ENCODE results near the gene CLK3.
"Not testable (repeated sequence)": the region's sequence is repeated elsewhere in the genome, so short reads cannot be mapped to it uniquely, and the experiment has no call there.

Gene CLK3

GRCh38 chr15:74615508-74616365, at the start of gene CLK3:
CLK3 (plus strand) TSS chr15:74615836; CDS start chr15:74619197, 3,361 bp downstream.
- DNase-seq, result peak; percentile 81

GRCh38 chr15:74568594-74568993, 47.0 kb upstream of the CLK3 start:
- no peak for DNase-seq

GRCh38 chr15:74569731-74570070, 45.9 kb upstream of the CLK3 start:
- DNase-seq, result no peak

DNA sequence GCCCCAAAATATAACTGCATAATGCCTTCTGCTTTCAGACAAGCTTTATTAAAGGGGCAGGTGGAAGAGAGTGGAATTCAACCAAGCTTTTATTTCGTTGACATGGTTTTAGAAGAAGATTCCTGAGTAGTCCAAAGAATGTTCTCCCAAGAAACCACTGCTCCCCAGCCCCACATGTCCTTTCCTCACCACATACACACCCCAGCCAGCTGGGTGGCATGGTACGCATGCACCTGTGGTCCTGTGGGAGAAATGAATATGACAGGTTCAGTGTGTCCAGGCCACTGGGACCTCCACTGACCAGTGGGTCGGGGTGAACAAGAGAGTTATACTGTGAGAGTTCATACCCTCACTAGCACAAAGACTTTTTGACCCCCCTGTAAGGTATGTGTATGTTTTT, 44.4 kb upstream of the CLK3 start:
- no peak for DNase-seq

DNA sequence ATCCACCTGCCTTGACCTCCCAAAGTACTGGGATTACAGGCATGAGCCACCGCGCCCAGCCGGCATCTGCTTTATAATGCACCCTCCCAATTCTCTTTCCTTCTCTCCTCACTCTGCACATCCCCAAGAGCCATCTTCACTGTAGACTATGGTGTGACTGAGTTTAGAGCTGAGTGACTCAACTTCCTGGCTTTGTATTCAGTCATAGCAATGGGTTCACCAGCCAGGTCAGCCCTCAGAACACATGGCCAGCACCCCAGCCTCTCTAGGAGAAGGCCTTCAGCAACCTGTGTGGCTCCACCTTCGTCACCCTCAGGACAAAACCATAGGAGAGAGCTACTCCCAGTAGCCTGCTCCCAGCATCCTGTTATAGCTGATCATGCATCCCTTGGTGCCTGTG, 41.6 kb upstream of the CLK3 start:
- no peak for DNase-seq

DNA sequence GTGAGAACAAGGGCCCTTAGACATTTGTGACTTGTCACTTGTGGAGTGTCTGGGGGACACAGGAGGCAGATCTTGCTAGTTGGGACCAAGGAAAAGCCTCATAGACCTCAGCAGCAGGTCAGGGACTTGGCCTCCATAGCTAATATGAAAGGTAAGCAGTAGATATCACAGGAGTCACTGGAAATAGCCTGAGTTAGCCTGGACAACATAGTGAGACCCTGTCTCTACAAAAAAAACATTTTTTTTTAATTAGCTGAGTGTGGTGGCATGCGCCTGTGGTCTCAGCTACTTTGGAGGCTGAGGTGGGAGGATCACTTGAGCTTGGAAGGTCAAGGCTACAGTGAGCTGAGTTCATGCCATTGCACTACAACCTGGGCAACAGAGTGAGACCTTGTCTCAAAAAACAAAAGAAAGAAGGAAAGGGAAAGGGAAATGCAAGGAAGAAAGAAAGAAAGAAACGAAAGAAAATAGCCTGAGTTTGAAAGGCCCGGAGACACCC, 37.1 kb upstream of the CLK3 start:
- no peak for DNase-seq

DNA sequence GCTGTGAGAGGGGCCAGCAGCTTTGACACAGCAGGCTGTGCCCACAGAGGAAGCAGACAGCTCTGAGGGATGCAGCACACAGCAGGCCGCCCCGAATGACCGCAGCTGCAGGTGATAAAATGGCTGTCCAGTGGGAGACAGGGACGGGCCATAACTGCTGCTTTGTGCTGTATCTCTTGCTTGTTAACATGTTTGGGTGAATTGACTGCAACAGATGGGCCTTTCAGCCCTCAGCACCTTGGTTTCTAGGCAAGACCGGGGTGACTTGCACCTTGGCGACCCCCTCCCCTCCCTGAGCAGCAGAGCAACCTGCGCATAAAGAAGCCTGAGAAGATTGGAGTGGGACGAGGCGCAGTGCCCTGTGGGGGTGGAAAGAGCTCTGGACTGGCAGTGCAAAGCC, 36.6 kb upstream of the CLK3 start:
- DNase-seq, result no peak

DNA sequence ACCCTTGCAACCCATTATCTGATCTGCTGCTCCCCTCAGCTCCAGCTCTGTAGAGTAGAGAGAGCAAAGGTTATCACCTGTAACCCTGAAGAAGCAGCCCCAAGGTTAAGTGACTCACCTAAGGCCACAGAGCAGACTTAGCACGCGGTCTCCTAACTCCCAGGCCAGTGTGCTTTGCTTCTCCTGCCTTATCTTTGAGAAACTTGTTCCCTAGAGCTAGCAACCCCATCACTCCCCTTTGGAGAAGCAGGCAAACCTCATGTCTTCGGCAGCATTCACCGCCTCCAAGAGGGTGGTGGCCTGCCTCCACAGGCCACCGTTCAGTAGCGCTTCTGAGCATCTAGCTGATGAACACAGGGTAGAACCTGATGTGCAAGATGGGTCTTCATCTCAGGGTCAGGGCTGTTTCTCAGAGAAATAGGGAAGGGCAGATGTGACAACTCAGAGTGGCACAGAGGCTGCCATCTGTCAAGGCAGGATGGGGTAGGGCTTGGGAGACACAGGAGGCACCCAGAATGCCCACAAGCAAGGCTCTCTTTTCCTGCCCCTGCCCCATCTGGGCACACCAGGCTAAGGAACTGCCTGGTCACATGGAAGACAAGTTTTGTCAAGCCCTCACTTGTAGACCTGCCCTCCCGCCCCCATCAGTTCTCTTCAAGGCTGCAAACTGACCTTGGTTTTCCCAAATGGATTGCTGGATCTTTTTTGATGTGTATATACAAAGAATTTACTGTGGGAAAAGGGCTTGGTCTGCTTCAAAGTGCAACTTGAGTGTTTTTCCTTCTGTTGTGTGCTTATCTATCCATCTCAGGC, 34.9 kb upstream of the CLK3 start:
- DNase-seq, result no peak

GRCh38 chr15:74584204-74584603, 31.4 kb upstream of the CLK3 start:
- DNase-seq, result no peak

DNA sequence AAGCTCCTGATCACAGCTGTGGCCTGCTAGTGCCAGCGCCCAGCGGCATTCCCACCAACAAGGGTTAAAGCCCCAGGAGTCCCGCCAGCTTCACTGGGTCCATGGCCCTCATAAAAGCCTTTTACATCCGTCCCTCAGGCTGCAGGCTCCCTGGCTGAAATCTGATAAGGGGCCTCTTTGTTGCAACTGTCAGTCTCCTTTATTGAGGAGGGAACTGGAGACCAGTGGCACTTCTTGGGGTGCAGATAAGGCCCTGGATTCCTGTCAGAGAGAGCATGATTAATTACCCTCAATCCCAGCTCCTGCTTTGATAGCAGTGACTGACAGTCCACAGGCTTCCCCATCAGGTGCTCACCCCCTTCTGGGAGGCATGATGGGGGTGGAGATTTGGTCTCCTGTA, 30.9 kb upstream of the CLK3 start:
- no peak for DNase-seq

GRCh38 chr15:74585191-74585590, 30.4 kb upstream of the CLK3 start:
- no peak for DNase-seq

DNA sequence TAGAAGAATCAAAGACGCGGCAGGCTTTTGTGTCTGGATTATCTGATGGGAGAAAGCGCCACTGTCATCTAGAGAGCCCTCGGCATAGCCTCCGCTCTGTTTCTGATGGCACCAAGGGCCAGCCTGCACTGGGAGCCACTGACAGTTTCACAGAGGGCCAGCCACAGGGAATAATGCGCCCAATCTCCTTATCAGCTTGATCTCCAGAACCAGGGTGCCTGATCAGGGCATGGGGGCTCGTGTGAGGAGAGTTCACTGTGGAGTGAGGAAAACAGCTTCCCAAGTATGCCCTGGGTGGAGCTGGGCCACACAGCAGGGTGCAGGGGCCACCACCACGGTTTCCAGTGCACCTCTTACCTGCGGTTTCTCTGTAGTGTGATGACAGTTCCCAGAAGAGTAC, 29.8 kb upstream of the CLK3 start:
- DNase-seq, result no peak

DNA sequence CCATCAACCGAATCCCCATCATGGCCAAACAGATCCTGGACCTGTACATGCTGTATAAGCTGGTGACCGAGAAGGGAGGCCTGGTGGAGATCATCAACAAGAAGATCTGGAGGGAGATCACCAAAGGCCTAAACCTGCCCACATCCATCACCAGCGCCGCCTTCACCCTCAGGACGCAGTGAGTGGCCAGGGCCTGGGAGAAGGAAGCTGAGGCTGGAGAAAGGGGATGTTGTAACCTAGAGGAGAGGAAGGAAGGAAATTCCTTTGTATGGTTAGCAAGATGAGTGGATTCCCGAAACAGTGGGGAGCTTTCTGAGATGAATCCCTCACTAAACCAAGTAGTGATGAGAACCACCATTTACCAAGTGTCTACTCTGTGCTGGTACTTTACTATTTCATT, 25.8 kb upstream of the CLK3 start:
- no peak for DNase-seq

- DNase-seq, result no peak
These were observed 23.4 kb upstream of the CLK3 start for GRCh38 chr15:74592222-74592621.

DNA sequence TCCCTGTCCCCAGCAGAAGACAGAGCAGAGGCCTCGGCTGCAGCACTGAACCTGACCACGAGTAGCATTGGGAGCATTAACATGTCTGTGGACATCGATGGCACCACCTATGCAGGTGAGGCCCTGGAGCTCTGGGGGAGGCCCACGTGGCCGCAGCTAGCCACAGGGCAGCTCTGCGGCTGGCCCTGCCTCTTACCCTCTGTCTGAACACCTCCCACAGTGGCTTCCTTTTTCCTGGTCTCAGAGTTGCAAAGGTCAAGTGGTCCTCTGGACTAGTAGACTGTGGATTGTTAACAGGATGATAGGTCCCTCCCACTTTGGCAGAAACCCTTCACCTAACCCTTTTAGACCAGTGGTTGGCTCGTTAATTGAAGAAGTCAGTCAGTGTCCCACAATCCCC, 22.5 kb upstream of the CLK3 start:
- no peak for DNase-seq

DNA sequence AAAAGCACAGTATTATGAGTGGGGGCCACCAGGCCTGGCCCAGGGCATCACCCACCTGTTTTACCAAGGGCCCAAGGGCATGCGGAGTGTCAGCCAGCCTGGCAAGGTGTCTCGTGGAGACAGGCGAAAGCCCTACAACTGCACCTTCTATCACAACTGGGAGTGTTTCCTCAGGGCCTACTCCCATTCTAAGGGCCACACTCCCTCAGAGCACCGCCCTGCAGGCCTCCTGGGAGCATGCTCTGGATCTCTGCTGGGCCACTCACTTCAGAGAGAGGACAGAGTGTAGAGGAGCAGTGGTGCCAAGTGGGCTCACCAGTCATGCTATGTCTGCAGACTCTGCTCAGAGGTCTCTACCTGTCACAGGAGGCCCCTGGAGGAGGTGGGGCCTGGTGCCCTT, 21.2 kb upstream of the CLK3 start:
- DNase-seq, result no peak

GRCh38 chr15:74595271-74595670, 20.4 kb upstream of the CLK3 start:
- no peak for DNase-seq

DNA sequence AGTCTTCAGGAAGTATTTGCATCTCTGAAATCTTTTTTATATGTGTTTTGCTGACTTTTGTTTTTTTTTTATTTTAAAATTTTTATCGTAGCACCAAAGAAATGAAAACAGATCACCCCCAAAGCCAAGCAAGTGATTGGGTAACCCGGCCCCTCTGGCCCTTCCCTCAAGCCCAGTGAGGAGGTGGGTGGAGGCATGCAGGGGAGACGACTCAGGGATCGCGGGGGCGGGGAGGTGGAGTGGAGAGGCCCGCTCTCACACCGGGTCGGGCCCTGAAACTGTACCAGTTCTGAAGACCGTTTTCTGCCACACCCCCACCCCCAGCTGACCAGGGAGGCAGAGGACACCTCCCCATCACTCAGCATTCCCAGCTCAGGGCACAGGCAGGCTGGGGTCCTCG, 18.9 kb upstream of the CLK3 start:
- DNase-seq, result not testable (repeated sequence)

DNA sequence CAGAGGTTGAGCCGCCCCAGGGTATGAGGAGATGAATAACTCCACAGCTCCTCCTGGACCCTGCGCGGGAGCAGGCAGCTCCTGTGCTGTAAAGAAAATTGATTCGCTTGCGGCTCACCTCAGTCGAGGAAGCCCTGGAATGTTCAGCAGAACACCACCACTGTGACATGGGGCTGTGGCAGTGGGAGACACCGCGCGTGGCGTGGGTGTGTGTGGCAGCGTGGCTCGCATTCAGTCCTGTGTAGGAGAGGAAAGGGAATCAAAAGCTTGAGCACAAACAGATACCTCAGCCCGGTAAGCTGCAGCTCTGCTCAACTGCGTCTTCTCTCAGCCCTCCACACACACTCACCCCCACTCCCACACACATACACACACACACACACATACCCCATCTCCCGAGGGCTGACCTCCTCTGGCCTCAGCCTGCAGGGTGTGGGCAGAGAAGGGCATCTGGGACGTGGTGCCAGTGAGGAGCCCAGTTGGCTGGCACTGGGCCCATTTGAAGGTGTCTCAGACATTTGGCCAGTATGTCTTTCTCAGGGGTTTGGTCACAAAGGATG, 18.4 kb upstream of the CLK3 start:
- not testable (repeated sequence) for DNase-seq

GRCh38 chr15:74598126-74598842, 17.4 kb upstream of the CLK3 start:
- DNase-seq, result no peak

DNA sequence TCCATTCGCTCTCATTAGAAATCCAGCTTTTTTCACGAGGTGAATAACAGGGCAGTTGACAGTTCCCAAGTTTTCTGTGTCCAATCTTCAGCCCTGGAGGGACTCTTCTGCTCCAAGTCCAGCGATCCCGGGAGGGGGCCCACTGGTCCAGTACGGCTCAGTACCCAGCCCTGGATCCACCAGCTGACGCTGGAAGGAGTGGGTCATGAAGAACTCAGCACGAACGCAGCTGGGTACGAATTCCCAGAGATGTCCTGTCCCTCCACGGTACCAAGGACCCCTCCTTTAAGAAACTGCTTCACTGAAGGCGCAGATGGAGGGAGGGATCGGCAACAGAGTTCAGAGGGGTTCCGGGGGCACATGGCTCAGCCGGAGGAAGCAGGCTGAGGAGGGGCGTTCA, 16.5 kb upstream of the CLK3 start:
- DNase-seq, result no peak

DNA sequence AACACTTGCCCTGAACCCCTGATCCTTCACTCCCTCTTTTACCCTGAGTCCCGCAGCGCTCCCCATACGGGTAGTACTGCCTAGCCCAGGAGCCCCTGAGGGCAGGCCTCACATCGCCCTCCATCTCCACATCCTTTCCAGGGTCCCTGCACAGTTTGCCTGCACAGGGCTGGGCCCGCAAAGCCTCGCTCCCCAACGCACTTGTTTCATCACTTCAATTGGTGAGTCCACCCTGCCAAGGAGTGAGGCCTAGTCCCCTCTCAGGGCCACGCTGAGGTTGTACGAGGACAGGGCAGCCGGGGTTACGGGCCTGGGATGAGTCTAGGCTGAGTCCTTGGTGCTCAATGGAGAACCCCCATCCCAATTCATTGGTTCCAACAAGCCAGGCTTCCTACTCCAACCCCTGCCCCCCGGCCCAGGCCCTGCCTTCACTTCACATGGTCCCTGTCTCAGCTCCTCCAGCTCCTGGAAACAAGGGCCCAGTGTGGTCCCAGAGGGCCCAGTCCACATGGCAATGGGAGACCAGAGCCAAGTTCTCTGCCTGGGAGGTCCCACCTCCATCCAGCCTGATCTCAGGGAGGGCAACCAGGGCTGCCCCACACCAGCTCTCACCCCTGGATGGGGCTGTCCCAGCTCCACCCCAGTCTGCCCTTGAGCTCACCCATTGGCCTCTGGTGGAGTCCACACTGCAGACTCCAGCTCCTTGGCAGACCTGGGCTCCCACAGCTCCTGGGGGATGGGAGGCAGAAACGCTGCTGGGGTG, 12.4 kb upstream of the CLK3 start:
- no peak for DNase-seq

All from NCI-H446 treated with DMSO at 0.1 percent for 48 hours (cell line).